CD4-positive, alpha-beta T cell treated with Interleukin-21 for 1 hour (primary cell): ENCODE results near the gene EYS.
"Not testable (repeated sequence)": the region's sequence is repeated elsewhere in the genome, so short reads cannot be mapped to it uniquely, and the experiment has no call there.

Experiments used
- DNase-seq: peaks from one replicate; pipeline ENCODE4 v3.0.0-alpha.2; 2020

EYS gene

DNA sequence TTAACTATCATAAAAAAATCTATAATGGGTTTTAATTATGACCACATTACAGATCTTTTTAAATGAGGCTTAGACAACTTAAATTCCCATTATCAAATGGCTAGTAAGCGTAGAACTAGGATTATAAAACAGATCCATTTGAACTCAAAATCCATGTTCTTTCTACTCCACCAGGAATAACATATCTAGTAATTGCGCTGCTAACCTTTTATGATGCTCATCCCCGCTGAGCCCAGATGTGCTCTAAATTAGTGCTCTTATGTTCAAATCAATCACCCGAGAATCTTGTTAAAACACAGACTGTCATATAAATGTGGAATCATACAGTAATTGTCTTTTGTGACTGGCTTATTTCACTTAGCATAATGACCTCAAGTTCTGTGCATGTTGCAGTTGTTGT is 1168.3 kb downstream of the EYS start:
- DNase-seq = no peak

DNA sequence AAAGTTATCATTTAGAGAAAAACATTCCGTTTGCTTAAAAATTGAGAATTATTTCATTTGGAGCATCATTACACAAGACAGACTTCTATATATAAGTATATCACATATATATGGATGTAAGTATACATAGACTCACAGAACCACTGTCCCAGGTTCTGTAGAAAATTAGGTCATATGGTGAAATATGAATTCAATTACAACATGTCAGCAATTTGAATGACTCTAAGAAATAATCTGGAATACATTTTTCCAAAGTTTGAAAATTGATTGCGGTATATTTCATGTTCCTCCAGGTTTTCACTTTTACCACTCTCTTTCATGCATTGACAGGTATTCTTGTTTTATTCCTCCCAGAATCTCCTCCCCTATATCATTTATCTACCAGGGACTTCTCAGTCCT is 1179.1 kb downstream of the EYS start:
- DNase-seq = no peak

DNA sequence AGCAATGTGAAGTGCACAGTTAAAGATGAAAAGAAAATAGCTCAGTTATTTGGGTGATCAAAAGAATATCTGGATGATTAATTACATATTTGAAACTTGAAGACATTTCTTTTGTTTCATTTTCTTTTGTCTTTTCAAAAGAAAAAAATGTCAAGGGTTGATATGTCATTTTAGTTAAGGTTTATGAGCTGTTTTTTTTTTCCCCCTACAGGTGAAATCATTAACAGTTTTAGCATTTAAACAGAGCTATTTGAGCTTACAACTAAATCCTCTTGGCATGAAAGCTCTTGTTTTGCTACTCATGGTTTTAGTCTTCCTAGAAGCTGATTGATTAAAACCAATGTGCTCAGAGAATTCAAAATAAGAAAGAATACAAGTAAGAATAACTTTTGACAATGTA is 1184.2 kb downstream of the EYS start:
- no peak for DNase-seq

DNA sequence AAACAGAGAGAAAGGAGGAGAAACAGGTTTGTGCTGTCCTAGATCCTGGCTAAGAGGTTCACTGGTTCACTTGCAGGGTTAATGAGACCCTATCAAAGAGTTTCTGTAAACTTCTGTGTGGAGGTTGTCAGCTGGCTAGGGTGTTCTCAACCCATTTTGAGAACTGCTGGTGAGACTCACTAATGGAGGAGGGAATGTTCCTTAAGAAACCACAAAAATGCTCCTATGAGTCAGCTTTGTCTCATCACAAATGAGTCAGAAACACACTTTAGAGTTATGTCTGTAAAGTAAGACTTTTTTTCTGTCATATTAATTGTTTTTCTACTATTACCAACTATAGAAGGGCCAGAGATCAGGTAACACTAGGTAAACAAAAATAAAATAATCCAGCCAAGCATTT is 1187.0 kb downstream of the EYS start:
- no peak for DNase-seq

DNA sequence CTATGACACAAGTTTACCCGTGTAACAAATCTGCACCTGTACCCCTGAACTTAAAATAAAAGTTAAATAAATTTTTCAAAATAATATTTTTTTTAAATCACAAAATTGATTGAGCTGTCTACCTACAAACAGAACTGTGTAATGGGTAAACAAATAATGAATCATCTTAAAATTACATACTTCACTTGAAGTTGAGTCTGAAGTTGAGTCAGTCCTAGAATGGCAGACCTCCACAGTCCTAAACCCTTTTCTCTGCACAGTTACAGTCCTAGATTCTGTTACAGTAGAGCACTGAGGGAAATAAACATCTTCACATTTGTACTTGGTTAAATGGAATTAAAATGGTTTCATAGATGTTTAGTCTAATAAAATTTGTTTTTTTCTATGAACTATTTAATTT is 1190.6 kb downstream of the EYS start:
- no peak for DNase-seq

DNA sequence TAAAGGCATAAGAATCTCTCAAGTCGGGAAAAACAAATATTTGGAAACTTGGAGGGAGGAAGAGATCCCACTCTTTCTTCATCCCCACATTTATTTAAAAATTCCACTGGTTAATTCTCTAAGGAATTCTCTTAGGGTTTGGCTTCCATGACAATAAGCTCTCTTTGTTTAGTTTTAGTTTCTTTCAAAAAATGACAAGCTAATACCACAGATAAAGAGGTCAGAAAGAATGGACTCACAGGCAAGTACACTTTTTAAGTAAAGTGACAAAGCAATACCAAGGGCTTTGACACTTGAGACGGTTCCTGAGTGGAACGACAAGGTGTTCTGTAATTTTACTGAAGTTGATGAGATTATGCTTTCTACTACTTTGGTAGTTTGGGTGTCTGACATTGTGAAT is 1199.4 kb downstream of the EYS start:
- no peak for DNase-seq

DNA sequence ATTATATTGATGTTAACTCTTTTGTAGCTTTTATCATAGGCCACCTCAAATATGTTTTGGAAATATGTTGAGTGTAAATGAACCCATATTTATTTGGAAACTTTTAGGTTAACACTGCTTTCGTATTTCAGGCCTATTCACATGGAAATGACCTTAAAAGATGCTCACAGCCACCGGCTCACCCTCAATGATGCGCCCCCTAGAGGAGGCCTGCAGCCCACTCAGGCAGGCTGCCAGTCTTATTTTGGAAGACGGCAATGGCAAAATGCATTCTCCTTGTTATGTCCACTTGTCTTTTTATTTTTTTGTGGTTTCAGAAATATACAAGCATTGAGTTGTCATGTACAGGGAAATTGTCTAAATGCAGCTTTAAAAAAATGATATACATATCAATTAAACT is 1201.7 kb downstream of the EYS start:
- no peak for DNase-seq

DNA sequence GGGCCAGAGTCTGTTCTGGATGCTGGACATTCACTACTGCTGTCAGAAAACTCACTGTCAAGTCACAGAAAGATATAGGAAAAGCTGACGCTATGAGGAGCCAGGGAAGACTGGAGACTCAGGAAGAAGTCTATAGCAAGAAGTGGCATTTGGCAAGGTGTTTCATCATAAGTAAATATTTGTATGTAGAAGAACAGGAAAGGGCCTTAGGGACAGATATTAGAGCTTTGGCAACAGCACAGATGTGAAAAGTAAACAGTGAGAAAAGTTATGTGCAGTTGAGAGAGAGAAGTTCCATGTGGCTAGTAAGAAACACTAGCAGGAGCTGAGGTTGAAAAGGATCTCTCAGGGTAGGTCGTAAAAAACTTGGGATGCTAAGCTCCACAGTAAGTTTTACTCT is 1202.5 kb downstream of the EYS start:
- no peak for DNase-seq

DNA sequence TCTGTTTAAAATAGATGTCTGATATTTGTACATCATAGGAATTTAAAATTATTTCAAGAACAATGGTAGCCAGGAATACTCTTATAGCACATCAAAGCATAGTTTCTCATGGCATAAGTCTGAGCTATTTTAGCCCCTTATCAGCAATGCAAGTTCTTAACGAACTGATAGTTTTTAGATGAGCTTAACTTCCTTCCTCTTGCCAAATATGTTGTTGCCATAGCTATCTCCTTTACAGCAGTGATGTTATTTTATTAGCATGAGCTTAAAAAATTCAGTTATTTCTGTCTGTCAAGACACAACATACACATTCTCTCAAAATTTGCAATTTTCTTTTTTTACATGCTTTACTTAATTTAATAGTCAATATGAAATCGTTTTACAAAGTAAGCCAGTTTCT is 1204.2 kb downstream of the EYS start:
- DNase-seq = no peak

DNA sequence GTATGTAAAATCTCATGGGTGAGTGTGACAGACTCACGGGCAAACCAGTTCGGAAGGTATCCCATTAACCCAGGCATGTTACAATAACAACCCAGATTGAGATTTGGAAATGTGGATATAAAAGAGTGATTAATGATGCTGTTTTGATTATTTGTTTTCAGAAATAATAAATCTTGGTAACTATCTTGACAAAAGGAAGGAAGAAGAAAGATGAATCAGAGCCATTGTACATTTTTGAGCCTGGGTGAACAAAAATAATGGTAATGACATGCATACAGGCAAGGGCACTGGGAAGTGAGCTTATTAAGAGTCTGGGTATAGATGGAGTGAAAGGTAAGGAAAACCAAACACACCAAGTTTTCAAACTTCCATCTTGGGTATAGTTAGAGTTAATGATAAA is 1209.4 kb downstream of the EYS start:
- no peak for DNase-seq

DNA sequence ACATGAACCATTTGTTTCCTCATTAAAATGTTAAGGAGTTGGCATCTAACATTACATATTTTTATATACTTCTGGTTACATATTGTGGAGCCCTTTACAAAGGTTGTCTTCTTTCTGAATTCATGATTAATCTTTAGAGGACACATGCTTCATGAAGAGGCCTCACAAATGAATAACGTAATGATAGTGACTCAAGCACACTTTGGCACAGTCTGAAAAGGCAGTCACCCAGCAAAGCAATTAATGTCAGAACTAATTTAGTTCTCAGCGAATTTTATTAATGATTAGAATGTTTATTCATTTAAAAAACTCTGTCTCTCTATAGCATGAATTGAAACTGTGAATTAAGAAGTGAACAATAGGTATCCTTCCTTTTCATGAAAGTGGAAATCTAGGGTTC is 1217.3 kb downstream of the EYS start:
- no peak for DNase-seq

DNA sequence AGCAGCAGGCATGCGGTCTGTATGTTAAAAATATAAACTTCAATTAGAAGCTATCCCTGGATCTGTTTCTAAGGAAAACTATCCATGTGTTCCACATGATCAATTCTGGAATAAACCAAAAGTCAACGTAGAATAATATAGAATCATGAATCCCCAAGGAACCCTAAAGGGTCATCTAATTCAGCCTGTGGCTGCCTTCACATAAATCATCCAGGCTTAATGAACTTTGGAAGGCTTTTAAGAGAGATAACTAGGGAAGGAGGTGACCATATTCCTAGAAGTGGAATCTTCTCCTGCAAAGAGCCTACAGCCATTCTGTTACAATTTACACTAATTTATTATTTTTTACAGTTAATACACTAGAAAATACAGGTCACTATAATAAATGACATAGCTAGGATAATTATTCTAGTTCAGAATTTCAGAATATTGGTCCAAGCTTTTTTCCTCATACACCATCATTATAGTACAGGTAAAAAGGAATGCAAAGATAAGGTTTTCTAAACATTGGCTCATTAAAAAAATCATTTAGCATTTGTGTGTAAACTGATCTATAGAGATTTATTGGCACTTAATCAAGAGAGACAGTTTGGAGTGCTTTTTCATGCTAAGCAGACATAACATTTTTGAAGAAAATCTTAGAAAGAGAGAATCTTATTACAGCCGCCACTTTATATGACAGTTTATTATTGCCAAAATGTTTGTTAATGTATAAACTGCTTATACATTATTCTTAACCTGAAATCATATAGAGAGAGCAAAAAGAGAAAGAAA is 1220.3 kb downstream of the EYS start:
- no peak for DNase-seq

DNA sequence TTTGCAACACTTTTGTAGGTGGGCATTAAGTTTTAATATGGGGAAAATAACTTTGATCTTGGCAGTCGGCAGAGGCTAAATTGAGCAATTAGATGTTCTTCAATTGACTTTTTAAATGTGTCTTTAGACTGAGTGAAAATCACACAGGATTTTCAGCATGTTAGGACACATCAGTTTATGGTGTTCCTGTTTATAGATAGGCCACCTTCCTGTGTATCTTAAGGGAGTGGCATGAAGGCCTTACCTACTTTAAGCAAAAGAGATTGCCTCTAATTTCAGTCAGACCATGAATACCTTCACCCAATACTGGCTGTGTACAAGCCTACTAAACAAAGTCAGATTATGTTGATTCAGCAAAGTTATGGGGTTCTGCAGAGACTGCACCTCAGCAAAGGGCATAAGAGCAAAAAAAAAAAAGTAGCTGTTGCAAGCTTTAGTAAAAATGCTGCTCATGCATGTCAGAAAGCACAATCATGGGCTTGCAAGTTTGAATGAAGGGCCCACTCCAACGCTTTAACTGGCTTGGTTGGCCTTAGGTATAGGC is 1223.0 kb downstream of the EYS start:
- DNase-seq = no peak

DNA sequence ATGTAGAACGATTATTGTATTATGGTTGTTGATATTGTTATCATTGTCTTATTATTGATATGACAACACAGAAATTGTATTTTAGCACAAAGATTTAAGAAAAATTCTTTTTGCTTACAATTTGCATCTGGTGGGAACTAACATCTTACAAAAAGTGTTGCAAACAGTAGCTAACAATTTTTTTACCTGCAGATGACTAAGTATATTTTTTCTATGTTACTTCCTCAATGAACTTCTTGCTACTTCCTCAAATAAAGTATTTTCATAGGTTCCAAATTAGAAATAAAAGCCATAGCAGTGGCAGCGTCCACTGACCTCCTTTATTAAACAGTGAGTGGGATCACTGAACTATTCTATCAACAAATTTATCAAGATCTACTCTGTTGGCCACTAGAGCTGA is 1224.4 kb downstream of the EYS start:
- no peak for DNase-seq

DNA sequence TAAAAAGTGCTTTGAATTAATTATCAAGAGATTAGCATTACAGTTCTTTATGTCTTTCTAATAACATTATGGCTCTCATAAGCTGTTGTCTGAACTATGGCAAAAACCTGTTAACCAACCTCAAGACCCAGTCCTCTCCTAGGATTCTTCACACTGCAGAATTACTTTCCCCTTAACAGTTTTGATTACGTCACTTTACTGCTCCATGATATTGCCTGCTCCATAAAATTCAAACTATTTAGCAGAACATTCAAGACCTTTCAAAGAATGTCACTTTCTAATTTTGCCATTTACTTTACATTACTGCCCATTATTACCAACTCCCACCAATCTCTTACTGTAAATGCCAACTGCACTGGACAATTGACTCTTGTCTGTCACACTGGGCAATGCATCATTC is 1227.9 kb downstream of the EYS start:
- no peak for DNase-seq

DNA sequence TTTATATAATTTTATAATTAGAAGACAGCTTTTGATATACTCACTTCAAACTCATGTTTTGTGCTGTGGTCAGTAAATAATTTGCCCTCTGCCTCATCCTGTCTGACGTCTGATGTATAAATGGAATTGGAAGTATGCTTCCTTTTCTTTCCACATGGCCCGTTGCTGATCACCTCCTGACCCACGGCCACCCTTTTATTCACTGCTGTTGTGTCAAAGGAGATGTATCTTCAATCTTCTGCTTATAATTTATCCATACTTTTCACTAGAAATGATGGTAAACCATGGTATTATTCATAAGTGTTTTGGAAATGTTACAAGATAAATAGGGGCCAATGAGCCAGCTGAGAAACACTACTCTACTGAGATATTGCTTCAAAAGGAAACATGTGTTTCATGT is 1229.6 kb downstream of the EYS start:
- DNase-seq = no peak

DNA sequence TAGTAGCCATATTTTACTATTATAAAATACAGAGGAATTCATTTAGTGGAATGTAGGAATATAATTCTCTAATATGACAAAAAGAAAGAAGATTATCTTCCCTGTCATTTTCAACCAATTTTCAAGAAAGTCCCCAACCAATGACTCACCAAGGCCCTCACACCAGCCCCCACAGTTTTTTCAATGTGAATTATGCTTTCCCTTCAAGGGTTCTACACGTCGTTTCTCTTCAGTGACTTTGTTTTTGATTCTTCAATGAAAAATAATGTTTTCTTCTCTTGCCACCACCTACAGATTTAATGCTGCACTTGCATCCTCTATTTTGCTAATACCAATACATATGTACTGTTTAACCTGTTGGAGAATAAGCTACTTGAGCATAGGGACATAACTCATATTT is 1230.1 kb downstream of the EYS start:
- no peak for DNase-seq

DNA sequence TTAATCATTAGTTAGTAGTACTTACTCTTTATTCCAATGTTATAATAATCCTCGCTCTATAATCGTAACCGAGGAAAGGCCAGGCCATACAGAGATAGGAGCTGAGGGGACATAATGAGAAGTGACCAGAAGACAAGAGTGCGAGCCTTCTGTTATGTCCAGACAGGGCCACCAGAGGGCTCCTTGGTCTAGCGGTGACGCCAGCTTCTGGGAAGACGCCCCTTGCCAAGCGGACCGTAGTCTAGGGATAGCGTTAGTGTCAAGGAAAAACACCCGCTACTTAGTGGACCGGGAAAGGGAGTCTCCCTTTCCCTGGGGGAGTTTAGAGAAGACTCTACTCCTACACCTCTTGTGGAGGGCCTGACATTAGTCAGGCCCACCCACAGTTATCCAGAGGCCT is 1237.6 kb downstream of the EYS start:
- DNase-seq = not testable (repeated sequence)

DNA sequence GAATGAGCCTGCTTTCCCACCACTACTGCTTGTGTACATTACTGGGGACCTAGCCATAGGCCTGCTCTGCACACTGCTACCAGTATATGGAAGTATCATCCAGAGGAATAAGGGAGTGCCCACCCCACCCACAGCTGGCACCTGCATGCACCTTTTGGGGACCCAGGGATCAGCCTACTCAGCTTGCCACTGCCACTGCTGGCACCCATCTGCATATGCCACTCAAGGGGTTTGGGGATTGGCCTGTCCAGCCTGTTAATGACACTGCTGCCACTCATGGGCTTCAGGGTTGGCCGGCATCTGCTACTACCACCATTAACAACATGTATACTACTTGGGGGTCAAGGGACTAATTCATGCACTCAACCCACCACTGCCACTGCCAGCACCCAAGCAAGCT is 1239.4 kb downstream of the EYS start:
- DNase-seq = no peak

DNA sequence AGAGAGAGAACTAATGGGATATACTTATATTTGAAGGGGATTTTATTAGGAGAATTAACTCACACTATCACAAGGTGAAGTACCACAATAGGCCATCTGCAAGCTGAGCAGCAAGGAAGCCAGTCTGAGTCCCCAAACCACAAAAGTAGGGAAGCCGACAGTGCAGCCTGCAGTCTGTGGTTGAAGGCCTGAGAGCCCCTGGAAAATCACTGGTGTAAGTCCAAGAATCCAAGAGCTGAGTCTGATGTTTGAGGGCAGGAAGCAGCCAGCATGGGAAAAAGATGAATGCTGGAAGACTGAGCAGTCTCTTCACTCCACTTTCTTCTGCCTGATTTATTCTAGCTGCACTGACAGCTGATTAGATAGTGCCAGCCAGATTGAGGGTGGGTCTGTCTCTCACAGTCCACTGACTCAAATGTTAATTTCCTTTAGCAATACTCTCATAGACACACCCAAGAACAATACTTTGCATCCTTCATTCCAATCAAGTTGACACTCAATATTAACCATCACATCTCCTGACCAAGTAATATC is 1247.5 kb downstream of the EYS start:
- no peak for DNase-seq

DNA sequence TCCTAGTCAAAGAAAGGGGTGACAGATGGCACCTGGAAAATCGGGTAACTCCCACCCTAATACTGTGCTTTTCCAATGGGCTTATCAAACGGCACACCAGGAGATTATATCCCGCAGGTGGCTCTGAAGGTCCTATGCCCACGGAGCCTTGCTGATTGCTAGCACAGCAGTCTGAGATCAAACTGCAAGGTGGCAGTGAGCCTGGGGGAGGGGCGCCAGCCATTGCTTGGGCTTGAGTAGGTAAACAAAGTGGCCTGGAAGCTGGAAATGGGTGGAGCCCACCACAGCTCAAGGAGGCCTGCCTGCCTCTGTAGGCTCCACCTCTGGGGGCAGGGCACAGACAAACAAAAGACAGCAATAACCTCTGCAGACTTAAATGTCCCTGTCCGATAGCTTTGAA is 1258.9 kb downstream of the EYS start:
- DNase-seq = not testable (repeated sequence)

DNA sequence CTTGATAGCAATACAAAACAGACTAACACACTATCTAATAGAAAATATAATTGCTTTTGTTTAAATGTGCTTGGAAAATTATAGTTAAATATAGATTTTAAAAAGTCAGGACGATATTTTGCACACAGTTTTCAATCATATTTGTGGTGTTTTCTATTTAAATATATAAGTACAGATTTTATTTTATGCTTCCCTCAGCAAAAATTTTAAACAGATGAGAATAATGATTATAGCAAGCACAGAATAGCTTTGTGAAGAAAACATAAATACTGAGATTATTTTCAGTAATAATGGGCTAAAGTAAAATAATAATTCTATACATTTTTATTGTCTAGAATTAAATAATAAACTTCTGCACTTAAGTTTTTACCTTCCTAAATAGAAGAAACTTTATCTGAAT is 1262.0 kb downstream of the EYS start:
- DNase-seq = no peak

DNA sequence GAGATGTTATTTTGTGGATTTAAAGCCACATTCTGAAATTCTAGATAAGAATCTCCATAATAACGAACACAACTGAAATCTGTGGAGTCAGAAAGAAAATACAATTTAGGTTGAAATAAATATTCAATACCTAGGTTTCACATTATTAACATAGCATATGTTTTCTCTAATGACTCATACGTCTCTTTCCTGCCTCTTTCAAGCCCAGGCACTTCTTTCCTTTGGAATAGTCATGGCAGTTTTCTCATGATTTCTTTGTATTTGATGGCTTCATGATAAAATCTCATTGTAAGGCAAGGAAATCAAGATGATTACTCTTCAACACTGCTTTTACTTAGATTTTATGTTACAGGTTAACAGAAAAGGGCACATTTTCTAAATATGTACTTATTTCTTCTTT is 1267.8 kb downstream of the EYS start:
- no peak for DNase-seq

DNA sequence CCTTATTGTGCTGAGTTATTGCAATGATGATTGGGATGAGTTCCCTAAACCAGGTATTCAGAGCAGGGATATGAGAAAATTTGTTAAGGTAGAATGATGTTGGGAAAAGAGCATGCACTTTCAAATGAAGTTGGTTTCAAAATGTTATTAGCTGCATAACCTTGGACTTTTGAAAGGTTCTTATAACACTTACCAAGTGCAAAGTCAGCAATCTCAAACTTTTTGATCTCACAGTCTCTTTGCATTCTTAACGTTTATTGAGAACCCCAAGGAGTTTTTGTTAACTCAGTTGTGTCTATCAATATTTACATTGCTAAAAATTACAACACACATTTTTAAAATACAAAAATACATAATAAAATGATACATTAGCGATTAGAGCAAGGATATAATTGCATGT is 1269.0 kb downstream of the EYS start:
- no peak for DNase-seq

DNA sequence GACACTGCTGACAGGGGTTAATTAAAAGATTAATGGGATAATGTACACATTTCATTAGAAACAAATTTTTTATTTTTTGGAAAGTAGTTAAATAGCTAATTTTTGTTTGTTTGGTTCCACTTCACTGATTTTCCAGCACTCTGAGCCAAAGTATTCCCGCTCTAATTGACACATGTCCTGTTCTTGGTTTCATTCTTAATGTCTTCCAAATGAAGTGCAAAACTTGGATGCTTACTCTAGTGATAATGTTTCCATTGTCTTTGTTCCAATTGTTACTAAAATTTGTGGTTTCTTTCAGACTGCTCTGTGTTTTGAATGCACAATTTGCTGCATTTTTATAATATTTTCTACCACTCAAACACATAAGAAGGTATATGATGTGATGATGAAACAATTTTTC is 1277.1 kb downstream of the EYS start:
- DNase-seq = no peak
